HG02623 (cell line): Measurements from ENCODE around the gene MUL1.
"Not testable (repeated sequence)": the region's sequence is repeated elsewhere in the genome, so short reads cannot be mapped to it uniquely, and the experiment has no call there.

Experiments
- ATAC-seq: cut with Tn5 transposase; IDR thresholded peaks from one replicate; pipeline ENCODE4 v1.9.1; 2021; ENCODE audit warnings: moderate library complexity; ENCODE audit not compliant: unreplicated experiment

The MUL1 gene

GRCh38 chr1:20511518-20512428 is 3.8 kb upstream of the MUL1 start:
- no peak for ATAC-seq

GRCh38 chr1:20508411-20508771 is 440 bp upstream of the MUL1 start:
- ATAC-seq = no peak

- ATAC-seq = peak; percentile 14
These were observed 745 bp downstream of the MUL1 start for GRCh38 chr1:20507248-20507563.

- no peak for ATAC-seq
These were observed 2.5 kb downstream of the MUL1 start for GRCh38 chr1:20505488-20505887.

GRCh38 chr1:20500716-20501115 is 7.2 kb downstream of the MUL1 start:
- ATAC-seq = no peak

GRCh38 chr1:20499718-20500117 is 8.2 kb downstream of the MUL1 start:
- no peak for ATAC-seq

- ATAC-seq = no peak
These were observed 8.8 kb downstream of the MUL1 start for GRCh38 chr1:20499105-20499504.

- no peak for ATAC-seq
These were observed 9.8 kb downstream of the MUL1 start for GRCh38 chr1:20498116-20498515.

- ATAC-seq = no peak
These were observed 10.4 kb downstream of the MUL1 start for GRCh38 chr1:20497506-20497905.

GRCh38 chr1:20496725-20497383 is 11.1 kb downstream of the MUL1 start:
- not testable (repeated sequence) for ATAC-seq

GRCh38 chr1:20496241-20496661 is 11.7 kb downstream of the MUL1 start:
- no peak for ATAC-seq

- no peak for ATAC-seq
These were observed 12.3 kb downstream of the MUL1 start for GRCh38 chr1:20495661-20496060.

- ATAC-seq = no peak
These were observed 13.2 kb downstream of the MUL1 start for GRCh38 chr1:20494609-20495311.

- no peak for ATAC-seq
These were observed 13.9 kb downstream of the MUL1 start for GRCh38 chr1:20493839-20494608.

- no peak for ATAC-seq
These were observed 14.6 kb downstream of the MUL1 start for GRCh38 chr1:20493309-20493708.

GRCh38 chr1:20492751-20493150 is 15.2 kb downstream of the MUL1 start:
- no peak for ATAC-seq

- ATAC-seq = no peak
These were observed 16.1 kb downstream of the MUL1 start for GRCh38 chr1:20491866-20492265.

- no peak for ATAC-seq
These were observed 16.8 kb downstream of the MUL1 start for GRCh38 chr1:20491178-20491577.

GRCh38 chr1:20487236-20487590 is 20.7 kb downstream of the MUL1 start:
- no peak for ATAC-seq

- no peak for ATAC-seq
These were observed 21.3 kb downstream of the MUL1 start for GRCh38 chr1:20486457-20487235.
